HG03139 (cell line): ENCODE measurements around the gene PARVB.
"Not testable (repeated sequence)": the region's sequence is repeated elsewhere in the genome, so short reads cannot be mapped to it uniquely, and the experiment has no call there.

Experiments used
- ATAC-seq: cut with Tn5 transposase; IDR thresholded peaks from one replicate; pipeline ENCODE4 v1.9.1; 2021; ENCODE audit not compliant: unreplicated experiment

PARVB gene

GRCh38 chr22:43996981-43997265, 27.2 kb upstream of the PARVB start:
- no peak for ATAC-seq

- no peak for ATAC-seq
Observed at GRCh38 chr22:43998679-43999264, 25.3 kb upstream of the PARVB start.

- no peak for ATAC-seq
Observed at GRCh38 chr22:43999378-43999777, 24.7 kb upstream of the PARVB start.

GRCh38 chr22:44000123-44000522, 24.0 kb upstream of the PARVB start:
- ATAC-seq = no peak

- ATAC-seq = no peak
Observed at GRCh38 chr22:44001521-44001920, 22.6 kb upstream of the PARVB start.

GRCh38 chr22:44002324-44002723, 21.8 kb upstream of the PARVB start:
- ATAC-seq = no peak

- ATAC-seq = no peak
Observed at GRCh38 chr22:44002997-44003396, 21.1 kb upstream of the PARVB start.

GRCh38 chr22:44003405-44004103, 20.5 kb upstream of the PARVB start:
- no peak for ATAC-seq

- no peak for ATAC-seq
Observed at GRCh38 chr22:44004104-44004460, 20.0 kb upstream of the PARVB start.

GRCh38 chr22:44005524-44005923, 18.6 kb upstream of the PARVB start:
- ATAC-seq = no peak

GRCh38 chr22:44012162-44012561, 11.9 kb upstream of the PARVB start:
- no peak for ATAC-seq

- no peak for ATAC-seq
Observed at GRCh38 chr22:44012591-44012990, 11.5 kb upstream of the PARVB start.

GRCh38 chr22:44014241-44014640, 9.9 kb upstream of the PARVB start:
- ATAC-seq = no peak

- not testable (repeated sequence) for ATAC-seq
Observed at GRCh38 chr22:44016586-44016985, 7.5 kb upstream of the PARVB start.

- ATAC-seq = no peak
Observed at GRCh38 chr22:44018594-44018993, 5.5 kb upstream of the PARVB start.

GRCh38 chr22:44019416-44019815, 4.7 kb upstream of the PARVB start:
- ATAC-seq = no peak

- no peak for ATAC-seq
Observed at GRCh38 chr22:44019846-44020245, 4.3 kb upstream of the PARVB start.

GRCh38 chr22:44020981-44021380, 3.1 kb upstream of the PARVB start:
- no peak for ATAC-seq

GRCh38 chr22:44023404-44024287, 456 bp upstream of the PARVB start:
- ATAC-seq = no peak

GRCh38 chr22:44025171-44026065, 1.3 kb downstream of the PARVB start:
- peak; percentile 49 for ATAC-seq

- no peak for ATAC-seq
Observed at GRCh38 chr22:44026066-44026629, 2.0 kb downstream of the PARVB start.
